ENCODE results near the gene FMNL2. TPM values are rescaled to one million over a fixed set of nuclear protein-coding genes. Genes with fewer than 3 reads are reported as not detected.

FMNL2 gene
- polyA plus RNA-seq, 4 donors: 7.0 to 23.3 (median 8.7) TPM

DNA sequence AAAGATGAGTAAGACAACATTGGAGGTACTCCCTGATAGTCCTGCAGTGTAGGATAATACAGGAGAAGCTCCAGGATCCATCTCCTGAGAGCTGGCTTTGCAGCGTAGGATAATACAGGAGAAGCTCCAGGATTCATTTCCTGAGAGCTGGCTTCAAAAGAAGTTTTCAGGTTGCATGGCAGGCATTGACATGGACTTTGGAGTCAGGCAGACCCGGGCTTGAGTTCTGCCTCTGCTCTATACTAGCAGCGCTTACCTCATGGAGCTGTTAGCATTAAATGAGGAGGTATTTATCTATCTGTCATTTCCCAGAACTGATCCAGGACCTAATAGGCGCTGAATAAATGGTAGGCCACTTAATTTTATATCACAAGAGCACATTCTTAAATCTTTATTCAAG, 97.8 kb downstream of the FMNL2 start:
- 74 to 82% (median 79%) methylated on average over 4 of the region's 4 CpGs for WGBS, 3 donors
- Histone ChIP-seq H3K27me3 (ENCODE audit: control insufficient read depth in 3 of 3, insufficient read depth in 3 of 3, low read length in 3 of 3) (no peaks in the 10 kb centered on the region), H3K4me1 (ENCODE audit: control insufficient read depth in 3 of 3, insufficient read depth in 2 of 3, low read depth in 1 of 3, low read length in 2 of 3) (peaks cover 0 to 5% (median 2%) of the 10 kb centered on the region in 3 donors), H3K9me3 (ENCODE audit: control insufficient read depth in 2 of 2, insufficient read depth in 1 of 2, low read depth in 1 of 2, low read length in 1 of 2) (no peaks in the 10 kb centered on the region), H3K36me3 (ENCODE audit: control insufficient read depth in 3 of 3, insufficient read depth in 2 of 3, low read depth in 1 of 3, low read length in 3 of 3) (no peaks in the 10 kb centered on the region), H3K27ac (ENCODE audit: low read depth in 1 of 3, low read length in 2 of 3) (peak overlapping the region in 1 of 3 donors; percentile 28), H3K4me3 (ENCODE audit: low read depth in 1 of 3, low read length in 3 of 3) (no peak overlapping the region)
- FAIRE-seq (no peak), DNase-seq (no peak)

DNA sequence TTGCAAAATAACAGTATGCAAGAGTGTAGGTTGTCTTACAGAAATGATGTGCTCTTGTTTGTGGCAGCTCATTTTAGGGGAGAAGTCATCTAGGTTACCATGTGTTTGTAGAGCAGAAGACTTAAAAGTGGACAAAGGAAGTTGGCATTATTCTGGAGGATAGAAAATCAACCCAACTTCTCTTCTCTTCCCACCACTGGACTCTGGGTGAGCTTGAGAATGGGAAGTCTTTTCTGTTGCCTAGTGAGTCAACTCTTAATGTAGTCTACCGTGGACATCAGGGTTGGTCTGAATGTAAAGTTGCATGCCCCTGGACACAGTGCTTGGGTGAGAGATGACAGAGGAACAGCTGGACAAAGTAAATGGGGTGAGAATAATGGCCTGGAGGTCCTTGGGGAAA, 98.3 kb downstream of the FMNL2 start:
- no peak overlapping the region for H3K27ac ChIP-seq (ENCODE audit: low read depth in 1 of 3, low read length in 2 of 3)
- WGBS, 3 donors: 91 to 93% (median 92%) methylated on average over 1 of the region's 1 CpG
- H3K27me3 ChIP-seq (ENCODE audit: control insufficient read depth in 3 of 3, insufficient read depth in 3 of 3, low read length in 3 of 3): no peaks in the 10 kb centered on the region
- H3K4me3 ChIP-seq (ENCODE audit: low read depth in 1 of 3, low read length in 3 of 3): no peak overlapping the region
- no peaks in the 10 kb centered on the region for H3K9me3 ChIP-seq (ENCODE audit: control insufficient read depth in 2 of 2, insufficient read depth in 1 of 2, low read depth in 1 of 2, low read length in 1 of 2)
- DNase-seq (no peak), FAIRE-seq (no peak)
- H3K4me1 ChIP-seq (ENCODE audit: control insufficient read depth in 3 of 3, insufficient read depth in 2 of 3, low read depth in 1 of 3, low read length in 2 of 3): peaks cover 0 to 5% (median 2%) of the 10 kb centered on the region in 3 donors
- no peaks in the 10 kb centered on the region for H3K36me3 ChIP-seq (ENCODE audit: control insufficient read depth in 3 of 3, insufficient read depth in 2 of 3, low read depth in 1 of 3, low read length in 3 of 3)

DNA sequence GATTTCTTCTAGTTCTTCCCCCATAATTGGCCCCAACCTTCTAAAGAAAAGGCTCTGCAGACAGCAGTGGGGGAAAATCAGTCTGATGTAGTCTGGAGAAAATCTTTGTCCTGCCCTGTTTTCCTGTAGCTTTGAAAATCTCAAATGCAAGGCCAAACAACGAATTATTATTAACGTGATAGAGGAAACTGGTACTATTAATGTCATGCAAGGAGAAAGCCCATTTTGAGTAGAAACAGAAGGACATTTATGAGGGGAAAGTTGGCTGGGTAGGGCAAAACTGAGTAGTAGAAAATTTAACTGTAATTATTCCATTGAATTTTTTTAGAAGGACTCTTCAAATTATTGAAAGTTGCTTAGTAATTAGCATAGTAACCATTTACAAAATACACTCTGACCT, 98.8 kb downstream of the FMNL2 start:
- no peak overlapping the region for H3K27ac ChIP-seq (ENCODE audit: low read depth in 1 of 3, low read length in 2 of 3)
- H3K9me3 ChIP-seq (ENCODE audit: control insufficient read depth in 2 of 2, insufficient read depth in 1 of 2, low read depth in 1 of 2, low read length in 1 of 2): no peaks in the 10 kb centered on the region
- no peaks in the 10 kb centered on the region for H3K36me3 ChIP-seq (ENCODE audit: control insufficient read depth in 3 of 3, insufficient read depth in 2 of 3, low read depth in 1 of 3, low read length in 3 of 3)
- no peak for FAIRE-seq
- no peaks in the 10 kb centered on the region for H3K27me3 ChIP-seq (ENCODE audit: control insufficient read depth in 3 of 3, insufficient read depth in 3 of 3, low read length in 3 of 3)
- no peak for DNase-seq
- WGBS, 3 donors: 68 to 86% (median 77%) methylated on average over 2 of the region's 2 CpGs
- peaks cover 0 to 5% (median 2%) of the 10 kb centered on the region in 3 donors for H3K4me1 ChIP-seq (ENCODE audit: control insufficient read depth in 3 of 3, insufficient read depth in 2 of 3, low read depth in 1 of 3, low read length in 2 of 3)
- no peak overlapping the region for H3K4me3 ChIP-seq (ENCODE audit: low read depth in 1 of 3, low read length in 3 of 3)

DNA sequence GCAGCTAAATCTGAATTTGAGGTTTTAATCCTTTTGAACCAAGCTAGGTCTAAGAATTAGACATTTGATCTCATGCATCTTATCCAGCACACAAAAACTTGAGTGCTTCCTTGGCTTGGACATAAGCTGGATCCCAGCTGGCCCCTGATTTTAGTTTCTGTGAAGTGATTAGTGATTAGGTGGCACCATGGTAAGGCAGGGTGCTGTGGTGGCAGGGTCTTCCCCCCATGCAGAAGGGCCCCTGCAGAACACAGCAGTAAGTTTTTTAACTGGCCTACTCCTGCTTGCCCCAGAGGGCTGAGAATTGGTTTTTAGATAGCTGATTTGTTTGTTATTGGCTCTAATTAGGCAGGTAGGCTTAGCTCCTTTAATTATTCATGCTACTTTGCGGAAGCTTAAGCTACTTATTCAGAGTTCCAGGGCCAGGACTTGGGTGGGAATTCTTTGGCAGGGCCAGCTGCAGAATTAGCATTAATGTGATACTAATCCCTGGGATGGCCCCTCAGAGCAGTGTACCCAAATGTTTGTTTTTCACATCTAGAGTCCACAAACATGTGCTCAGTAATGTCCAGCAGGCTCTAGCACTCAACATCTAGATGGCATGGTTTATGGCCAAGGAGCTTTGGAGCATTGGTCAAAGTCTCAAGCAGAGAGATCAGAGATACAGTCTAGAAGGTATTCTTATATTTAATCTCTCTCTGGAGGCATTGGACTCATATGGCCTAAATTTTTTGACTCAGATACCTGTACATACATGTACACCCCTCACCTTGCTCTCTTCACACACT, 99.6 kb downstream of the FMNL2 start:
- Histone ChIP-seq H3K4me3 (ENCODE audit: low read depth in 1 of 3, low read length in 3 of 3) (no peak overlapping the region), H3K36me3 (ENCODE audit: control insufficient read depth in 3 of 3, insufficient read depth in 2 of 3, low read depth in 1 of 3, low read length in 3 of 3) (no peaks in the 10 kb centered on the region), H3K27ac (ENCODE audit: low read depth in 1 of 3, low read length in 2 of 3) (peak overlapping the region in 1 of 3 donors; percentile 20), H3K9me3 (ENCODE audit: control insufficient read depth in 2 of 2, insufficient read depth in 1 of 2, low read depth in 1 of 2, low read length in 1 of 2) (no peaks in the 10 kb centered on the region), H3K4me1 (ENCODE audit: control insufficient read depth in 3 of 3, insufficient read depth in 2 of 3, low read depth in 1 of 3, low read length in 2 of 3) (peaks cover 0 to 5% (median 2%) of the 10 kb centered on the region in 3 donors), H3K27me3 (ENCODE audit: control insufficient read depth in 3 of 3, insufficient read depth in 3 of 3, low read length in 3 of 3) (no peaks in the 10 kb centered on the region)
- peak; percentile 38 to 56 for DNase-seq
- no peak for FAIRE-seq
- WGBS, 3 donors: 96 to 100% (median 100%) methylated on average over 1 of the region's 1 CpG

DNA sequence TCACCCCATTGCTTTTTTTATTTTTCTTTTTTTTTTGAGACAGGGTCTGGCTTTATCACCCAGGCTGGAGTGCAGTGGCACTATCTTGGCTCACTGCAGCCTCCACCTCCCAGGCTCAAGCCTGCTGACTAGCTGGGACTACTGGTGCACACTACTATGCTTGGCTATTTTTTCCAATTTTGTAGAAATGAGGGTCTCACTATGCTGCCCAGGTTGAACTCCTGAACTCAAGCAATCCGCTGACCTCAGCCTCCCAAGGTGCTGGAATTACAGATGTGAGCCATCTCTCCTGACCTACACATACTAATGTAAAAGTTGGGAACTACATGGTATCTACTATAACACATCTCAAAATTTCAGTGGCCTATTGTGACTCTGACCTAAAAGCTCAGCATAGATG, 101.2 kb downstream of the FMNL2 start:
- no peaks in the 10 kb centered on the region for H3K27me3 ChIP-seq (ENCODE audit: control insufficient read depth in 3 of 3, insufficient read depth in 3 of 3, low read length in 3 of 3)
- no peaks in the 10 kb centered on the region for H3K36me3 ChIP-seq (ENCODE audit: control insufficient read depth in 3 of 3, insufficient read depth in 2 of 3, low read depth in 1 of 3, low read length in 3 of 3)
- peaks cover 0 to 5% (median 2%) of the 10 kb centered on the region in 3 donors for H3K4me1 ChIP-seq (ENCODE audit: control insufficient read depth in 3 of 3, insufficient read depth in 2 of 3, low read depth in 1 of 3, low read length in 2 of 3)
- no peak for FAIRE-seq
- 93 to 96% (median 95%) methylated on average over 1 of the region's 1 CpG for WGBS, 3 donors
- no peak overlapping the region for H3K27ac ChIP-seq (ENCODE audit: low read depth in 1 of 3, low read length in 2 of 3)
- DNase-seq: no peak
- H3K4me3 ChIP-seq (ENCODE audit: low read depth in 1 of 3, low read length in 3 of 3): no peak overlapping the region
- no peaks in the 10 kb centered on the region for H3K9me3 ChIP-seq (ENCODE audit: control insufficient read depth in 2 of 2, insufficient read depth in 1 of 2, low read depth in 1 of 2, low read length in 1 of 2)

DNA sequence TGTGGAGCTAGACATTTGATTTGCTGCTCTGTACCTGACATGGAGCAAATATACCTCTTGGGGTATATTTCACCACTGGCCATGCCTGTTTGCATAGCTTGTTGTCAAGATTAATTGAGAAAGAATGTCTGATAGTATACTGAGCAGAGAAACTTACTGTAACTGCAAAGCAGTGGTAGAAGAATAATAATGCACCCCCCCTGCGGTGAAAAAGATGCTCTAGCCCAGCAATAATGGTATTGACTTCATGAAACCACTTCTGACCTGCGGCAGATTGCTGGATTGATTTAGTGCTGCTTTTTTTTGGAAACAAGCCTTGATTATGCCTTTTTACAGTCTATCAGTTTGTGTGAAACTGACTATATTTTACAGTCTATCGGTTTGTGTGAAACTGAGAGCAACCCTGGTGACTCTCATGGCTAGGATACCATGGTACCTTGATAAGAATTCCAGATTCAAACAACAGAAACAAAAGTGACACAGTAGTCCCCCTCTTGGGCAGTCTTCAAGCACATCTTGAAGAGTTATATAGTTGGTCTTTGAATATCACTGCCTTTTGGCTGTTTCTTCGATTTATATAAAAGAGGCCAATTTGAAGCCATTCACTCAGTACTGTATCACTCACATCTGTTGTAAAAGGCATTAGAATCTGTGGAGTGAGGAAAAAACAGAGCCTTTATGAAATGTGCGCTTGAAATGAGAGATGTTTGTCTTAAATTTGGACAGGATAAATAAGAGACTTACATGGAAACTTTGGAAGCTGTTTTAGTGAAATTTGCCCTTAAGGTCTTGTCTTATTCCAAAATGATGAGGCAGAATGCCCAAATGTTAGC, 102.5 kb downstream of the FMNL2 start:
- Histone ChIP-seq H3K4me1 (ENCODE audit: control insufficient read depth in 3 of 3, insufficient read depth in 2 of 3, low read depth in 1 of 3, low read length in 2 of 3) (peaks cover 0 to 5% (median 2%) of the 10 kb centered on the region in 3 donors), H3K4me3 (ENCODE audit: low read depth in 1 of 3, low read length in 3 of 3) (no peak overlapping the region)
- FAIRE-seq: no peak

DNA sequence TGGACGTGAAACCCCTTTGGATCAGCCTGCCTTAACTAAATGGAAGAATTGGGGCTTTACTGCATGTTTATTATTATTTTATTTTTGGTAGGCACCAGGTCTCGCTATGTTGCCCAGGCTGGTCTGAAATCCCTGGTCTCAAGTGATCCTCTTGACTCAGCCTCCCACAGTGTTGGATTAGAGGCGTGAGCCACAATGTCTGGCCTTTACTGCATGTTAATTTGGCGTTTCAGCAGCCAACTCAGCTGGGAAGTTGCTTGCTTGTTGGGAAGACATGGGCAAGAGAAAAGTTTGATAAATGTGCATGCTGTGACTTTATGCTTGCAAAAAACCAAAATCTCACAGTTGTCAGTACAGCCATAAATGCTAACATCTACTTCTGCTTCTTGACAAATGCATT, 105.1 kb downstream of the FMNL2 start:
- Histone ChIP-seq H3K4me1 (ENCODE audit: control insufficient read depth in 3 of 3, insufficient read depth in 2 of 3, low read depth in 1 of 3, low read length in 2 of 3) (no peaks in the 10 kb centered on the region), H3K27me3 (ENCODE audit: control insufficient read depth in 3 of 3, insufficient read depth in 3 of 3, low read length in 3 of 3) (no peaks in the 10 kb centered on the region), H3K27ac (ENCODE audit: low read depth in 1 of 3, low read length in 2 of 3) (no peak overlapping the region), H3K4me3 (ENCODE audit: low read depth in 1 of 3, low read length in 3 of 3) (no peak overlapping the region), H3K9me3 (ENCODE audit: control insufficient read depth in 2 of 2, insufficient read depth in 1 of 2, low read depth in 1 of 2, low read length in 1 of 2) (no peaks in the 10 kb centered on the region), H3K36me3 (ENCODE audit: control insufficient read depth in 3 of 3, insufficient read depth in 2 of 3, low read depth in 1 of 3, low read length in 3 of 3) (no peaks in the 10 kb centered on the region)
- DNase-seq (no peak), FAIRE-seq (no peak)
- 80 to 96% (median 94%) methylated on average over 4 of the region's 4 CpGs for WGBS, 3 donors

More for the DNA sequence above, 102.5 kb downstream of the FMNL2 start:
- Histone ChIP-seq H3K36me3 (ENCODE audit: control insufficient read depth in 3 of 3, insufficient read depth in 2 of 3, low read depth in 1 of 3, low read length in 3 of 3) (no peaks in the 10 kb centered on the region), H3K27me3 (ENCODE audit: control insufficient read depth in 3 of 3, insufficient read depth in 3 of 3, low read length in 3 of 3) (no peaks in the 10 kb centered on the region), H3K27ac (ENCODE audit: low read depth in 1 of 3, low read length in 2 of 3) (no peak overlapping the region), H3K9me3 (ENCODE audit: control insufficient read depth in 2 of 2, insufficient read depth in 1 of 2, low read depth in 1 of 2, low read length in 1 of 2) (no peaks in the 10 kb centered on the region)
- WGBS, 3 donors: 85 to 90% (median 89%) methylated on average over 5 of the region's 5 CpGs
- no peak for DNase-seq

DNA sequence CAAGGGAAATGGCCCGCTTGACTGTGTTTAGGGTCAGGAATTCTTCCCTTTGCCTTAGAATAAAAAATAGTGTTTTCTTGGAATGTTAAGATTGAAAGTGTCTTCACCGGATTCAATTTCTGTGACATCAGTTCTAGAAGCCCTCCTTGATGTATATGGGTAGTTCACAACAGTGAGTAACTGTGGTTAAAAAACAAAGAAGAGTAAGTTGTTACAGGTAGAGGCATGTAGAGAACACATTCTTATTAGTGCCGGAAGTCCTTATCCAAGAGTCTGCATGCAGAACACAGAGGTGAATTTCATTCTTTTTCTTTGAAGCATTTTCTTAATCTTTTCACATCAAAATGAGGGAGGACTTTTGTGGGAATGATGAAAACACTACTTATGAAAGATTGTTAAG, 105.5 kb downstream of the FMNL2 start:
- 87 to 92% (median 89%) methylated on average over 3 of the region's 3 CpGs for WGBS, 3 donors
- no peaks in the 10 kb centered on the region for H3K4me1 ChIP-seq (ENCODE audit: control insufficient read depth in 3 of 3, insufficient read depth in 2 of 3, low read depth in 1 of 3, low read length in 2 of 3)
- no peak for DNase-seq
- no peaks in the 10 kb centered on the region for H3K36me3 ChIP-seq (ENCODE audit: control insufficient read depth in 3 of 3, insufficient read depth in 2 of 3, low read depth in 1 of 3, low read length in 3 of 3)
- FAIRE-seq: no peak
- no peaks in the 10 kb centered on the region for H3K9me3 ChIP-seq (ENCODE audit: control insufficient read depth in 2 of 2, insufficient read depth in 1 of 2, low read depth in 1 of 2, low read length in 1 of 2)
- H3K27me3 ChIP-seq (ENCODE audit: control insufficient read depth in 3 of 3, insufficient read depth in 3 of 3, low read length in 3 of 3): no peaks in the 10 kb centered on the region
- no peak overlapping the region for H3K4me3 ChIP-seq (ENCODE audit: low read depth in 1 of 3, low read length in 3 of 3)
- H3K27ac ChIP-seq (ENCODE audit: low read depth in 1 of 3, low read length in 2 of 3): no peak overlapping the region
